SU-DHL-6 (cell line): ENCODE measurements around the gene TMEM154.

Experiments
- H2AFZ ChIP-seq: fragments of 200-600 bp; sonication (generic); 2 replicates; pipeline ENCODE4 v1.6.1; 2014; ENCODE audit warnings: low read depth, mild to moderate bottlenecking, moderate library complexity, mixed read lengths, antibody characterized with exemption, low read length; ENCODE audit not compliant: severe bottlenecking
- H3F3A ChIP-seq: fragments of 200-600 bp; shearing (Covaris generic); 2 replicates; pipeline ENCODE4 v1.6.0; 2016; ENCODE audit warnings: antibody characterized with exemption, mild to moderate bottlenecking; ENCODE audit not compliant: insufficient read depth
- H3K27ac ChIP-seq: fragments of 200-600 bp; sonication (generic); 2 replicates; pipeline ENCODE4 v1.5.1; 2016; ENCODE audit warnings: low read depth, mild to moderate bottlenecking, low read length, moderate library complexity, mixed read lengths
- H3K27me3 ChIP-seq: fragments of 200-600 bp; sonication (generic), shearing (Covaris generic); 2 replicates; pipeline ENCODE4 v1.6.0; 2014; ENCODE audit warnings: mild to moderate bottlenecking, low read length
- H3K36me3 ChIP-seq: fragments of 200-600 bp; sonication (generic); 2 replicates; pipeline ENCODE4 v1.6.1; 2014; ENCODE audit warnings: mild to moderate bottlenecking, low read length, mixed read lengths
- H3K4me2 ChIP-seq: fragments of 300-600, 200-600 bp; shearing (Covaris generic), sonication (generic); 2 replicates; pipeline ENCODE4 v1.6.0; 2014; ENCODE audit warnings: low read length, low read depth, mild to moderate bottlenecking; ENCODE audit not compliant: poor library complexity, severe bottlenecking
- H3K4me3 ChIP-seq: fragments of 200-600 bp; sonication (generic); 2 replicates; pipeline ENCODE4 v1.5.1; 2014; ENCODE audit warnings: antibody characterized with exemption, low read length, mild to moderate bottlenecking, mixed read lengths; ENCODE audit not compliant: insufficient read depth, poor library complexity, severe bottlenecking
- H3K79me2 ChIP-seq: fragments of 200-600 bp; sonication (generic); 2 replicates; pipeline ENCODE4 v1.6.1; 2014; ENCODE audit warnings: mild to moderate bottlenecking, low read length, moderate library complexity; ENCODE audit not compliant: insufficient read depth
- H3K9ac ChIP-seq: fragments of 200-600 bp; sonication (generic); 2 replicates; pipeline ENCODE4 v1.7.0; 2014; ENCODE audit warnings: mild to moderate bottlenecking, low read length
- H3K9me2 ChIP-seq: fragments of 200-600 bp; sonication (generic); replicated peaks from 2 replicates; pipeline ENCODE4 v1.6.1; 2014; ENCODE audit warnings: low read length; ENCODE audit not compliant: insufficient read depth
- H3K9me3 ChIP-seq: fragments of 200-600 bp; sonication (generic); 2 replicates; pipeline ENCODE4 v1.6.1; 2014; ENCODE audit warnings: low read length, mixed read lengths; ENCODE audit not compliant: insufficient read depth
- H4K20me1 ChIP-seq: fragments of 200-600 bp; sonication (generic); 2 replicates; pipeline ENCODE4 v1.6.1; 2014; ENCODE audit warnings: low read depth, mild to moderate bottlenecking, antibody characterized with exemption, low read length, moderate library complexity, mixed read lengths
- EZH2phosphoT487 ChIP-seq: fragments of 200-600 bp; sonication (generic), shearing (Covaris generic); conservative IDR thresholded peaks from 2 replicates; pipeline ENCODE4 v1.6.1; 2018; ENCODE audit warnings: mild to moderate bottlenecking, antibody characterized with exemption, low read length, moderate library complexity, mixed read lengths
- TF ChIP-seq, protein P1 (sequence below): fragments of 200-600 bp; sonication (generic); IDR thresholded peaks from one replicate; pipeline ENCODE4 v1.5.1; 2017; ENCODE audit warnings: antibody characterized with exemption, mild to moderate bottlenecking, low read length, moderate library complexity; ENCODE audit not compliant: insufficient read depth, poor library complexity, severe bottlenecking

TMEM154 gene

DNA sequence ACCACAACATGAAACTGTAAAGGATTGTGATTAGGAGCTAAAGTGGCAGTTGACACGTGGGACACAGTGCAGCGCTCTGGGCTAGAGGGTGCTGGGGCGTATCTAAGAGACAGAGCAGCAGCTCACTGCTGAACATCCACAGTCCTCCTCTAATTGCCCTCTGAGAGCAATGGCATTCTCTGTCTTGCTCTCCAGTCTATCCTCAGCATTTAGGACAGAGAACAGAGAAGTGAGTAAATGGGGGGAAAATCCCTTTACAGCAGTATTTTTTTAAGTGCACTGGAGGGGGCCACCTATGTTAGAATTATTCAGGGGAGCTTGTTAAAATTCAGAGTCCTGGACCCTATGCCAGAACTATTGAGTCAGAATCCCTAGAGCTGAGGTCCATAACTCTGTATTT lies 4.2 kb upstream of the TMEM154 start:
- Histone ChIP-seq H3K36me3 (no peaks in the 10 kb centered on the region), H3K9me3 (no peaks in the 10 kb centered on the region)

DNA sequence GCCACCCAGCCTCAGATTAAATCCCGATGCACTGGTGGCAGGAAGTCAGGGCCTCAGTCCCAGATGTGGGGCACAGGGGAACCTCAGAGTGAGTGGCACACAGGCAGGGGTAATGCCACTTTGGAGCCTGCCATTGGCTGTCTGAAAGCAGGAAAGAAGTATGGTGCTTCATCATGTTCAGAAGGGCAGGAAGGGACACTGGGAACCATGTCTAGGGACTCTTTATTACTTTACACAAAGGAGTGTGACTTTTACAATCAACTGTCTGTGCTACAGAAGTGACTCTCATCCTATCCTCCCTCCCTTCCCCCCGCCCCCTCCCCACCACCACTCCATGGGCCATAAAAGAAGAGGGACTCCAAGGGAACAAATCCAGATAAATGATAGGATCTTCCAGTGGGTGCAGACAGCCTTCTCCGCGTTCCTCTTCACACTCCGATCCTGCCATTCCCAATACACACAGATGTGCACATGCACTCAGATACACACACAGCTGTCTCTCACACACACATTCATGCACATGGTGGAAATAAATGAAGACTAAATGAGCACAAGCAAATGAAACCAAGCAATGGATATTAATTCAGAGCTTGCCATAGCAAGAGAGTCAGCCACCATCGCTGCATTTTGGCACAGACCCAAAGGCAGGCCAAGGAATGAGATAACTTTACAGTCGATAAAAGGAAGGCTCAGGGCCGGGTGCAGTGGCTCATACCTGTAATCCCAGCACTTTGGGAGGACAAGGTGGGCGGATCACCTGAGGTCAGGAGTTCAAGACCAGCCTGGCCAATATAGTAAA lies 2.5 kb upstream of the TMEM154 start:
- Histone ChIP-seq H4K20me1 (no peaks in the 10 kb centered on the region), H3K9me3 (no peaks in the 10 kb centered on the region), H3F3A (peaks cover 20% of the 10 kb centered on the region), H3K36me3 (no peaks in the 10 kb centered on the region), H3K9me2 (no peaks in the 10 kb centered on the region), H3K9ac (no peak overlapping the region), H3K79me2 (peaks cover 22% of the 10 kb centered on the region), H3K4me3 (no peak overlapping the region), H3K27ac (no peak overlapping the region), H2AFZ (no peak overlapping the region), H3K27me3 (no peaks in the 10 kb centered on the region), H3K4me2 (no peak overlapping the region)
- no peak for TF ChIP-seq EZH2phosphoT487
- TF ChIP-seq, protein P1, sequence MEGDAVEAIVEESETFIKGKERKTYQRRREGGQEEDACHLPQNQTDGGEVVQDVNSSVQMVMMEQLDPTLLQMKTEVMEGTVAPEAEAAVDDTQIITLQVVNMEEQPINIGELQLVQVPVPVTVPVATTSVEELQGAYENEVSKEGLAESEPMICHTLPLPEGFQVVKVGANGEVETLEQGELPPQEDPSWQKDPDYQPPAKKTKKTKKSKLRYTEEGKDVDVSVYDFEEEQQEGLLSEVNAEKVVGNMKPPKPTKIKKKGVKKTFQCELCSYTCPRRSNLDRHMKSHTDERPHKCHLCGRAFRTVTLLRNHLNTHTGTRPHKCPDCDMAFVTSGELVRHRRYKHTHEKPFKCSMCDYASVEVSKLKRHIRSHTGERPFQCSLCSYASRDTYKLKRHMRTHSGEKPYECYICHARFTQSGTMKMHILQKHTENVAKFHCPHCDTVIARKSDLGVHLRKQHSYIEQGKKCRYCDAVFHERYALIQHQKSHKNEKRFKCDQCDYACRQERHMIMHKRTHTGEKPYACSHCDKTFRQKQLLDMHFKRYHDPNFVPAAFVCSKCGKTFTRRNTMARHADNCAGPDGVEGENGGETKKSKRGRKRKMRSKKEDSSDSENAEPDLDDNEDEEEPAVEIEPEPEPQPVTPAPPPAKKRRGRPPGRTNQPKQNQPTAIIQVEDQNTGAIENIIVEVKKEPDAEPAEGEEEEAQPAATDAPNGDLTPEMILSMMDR, result no peak

More for the DNA sequence above, 4.2 kb upstream of the TMEM154 start:
- Histone ChIP-seq H3K27ac (no peak overlapping the region), H3K9me2 (no peaks in the 10 kb centered on the region), H3K9ac (no peak overlapping the region), H3K27me3 (no peaks in the 10 kb centered on the region), H4K20me1 (no peaks in the 10 kb centered on the region), H3K4me2 (no peak overlapping the region), H3K4me3 (no peak overlapping the region), H3F3A (peaks cover 12% of the 10 kb centered on the region), H2AFZ (no peak overlapping the region), H3K79me2 (peaks cover 7% of the 10 kb centered on the region; the same call in 1 of the 2 replicates)
- TF ChIP-seq EZH2phosphoT487, result no peak
- TF ChIP-seq, protein P1, result no peak

DNA sequence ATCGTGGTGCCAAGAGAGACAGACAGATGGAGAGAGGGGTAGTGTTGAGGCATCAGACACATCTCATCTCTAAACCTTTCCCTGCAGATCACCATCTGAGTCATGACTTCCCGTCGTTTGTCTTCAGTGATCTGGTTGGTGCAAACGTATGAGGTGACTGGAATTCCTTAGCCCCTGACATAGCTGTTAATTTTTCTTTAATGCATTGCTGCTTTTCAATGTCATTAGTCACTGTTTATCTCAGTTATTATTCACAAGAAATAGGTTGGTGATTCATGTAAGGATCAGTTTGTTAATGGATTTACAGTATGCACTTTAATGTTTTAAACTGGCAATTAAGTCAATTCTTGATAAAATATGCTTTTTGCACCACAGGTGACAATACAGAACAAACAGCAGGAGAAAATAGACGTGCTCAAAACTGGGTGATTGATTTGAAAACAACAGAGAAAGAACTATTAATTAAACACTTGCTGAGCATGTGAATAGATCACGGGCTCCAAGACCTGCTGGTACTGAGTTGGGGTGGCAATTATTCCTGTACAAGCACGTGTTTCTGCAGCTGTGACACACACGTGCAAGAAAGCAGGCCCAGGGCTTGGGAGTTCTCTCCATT lies 1.3 kb upstream of the TMEM154 start:
- Histone ChIP-seq H3K4me2 (peak overlapping the region; percentile 93), H2AFZ (no peak overlapping the region), H3K27ac (no peak overlapping the region)

More for the DNA sequence above, 1.3 kb upstream of the TMEM154 start:
- TF ChIP-seq, protein P1, result no peak
- TF ChIP-seq EZH2phosphoT487, result no peak
- no peaks in the 10 kb centered on the region for H3K27me3 ChIP-seq
- peaks cover 30% of the 10 kb centered on the region for H3K79me2 ChIP-seq
- no peaks in the 10 kb centered on the region for H4K20me1 ChIP-seq
- no peak overlapping the region for H3K4me3 ChIP-seq
- H3K9ac ChIP-seq, result no peak overlapping the region
- H3K36me3 ChIP-seq, result no peaks in the 10 kb centered on the region
- H3K9me3 ChIP-seq, result no peaks in the 10 kb centered on the region
- H3F3A ChIP-seq, result peaks cover 32% of the 10 kb centered on the region
- H3K9me2 ChIP-seq, result no peaks in the 10 kb centered on the region
